ENCODE results near the gene PSAPL1.

DNA sequence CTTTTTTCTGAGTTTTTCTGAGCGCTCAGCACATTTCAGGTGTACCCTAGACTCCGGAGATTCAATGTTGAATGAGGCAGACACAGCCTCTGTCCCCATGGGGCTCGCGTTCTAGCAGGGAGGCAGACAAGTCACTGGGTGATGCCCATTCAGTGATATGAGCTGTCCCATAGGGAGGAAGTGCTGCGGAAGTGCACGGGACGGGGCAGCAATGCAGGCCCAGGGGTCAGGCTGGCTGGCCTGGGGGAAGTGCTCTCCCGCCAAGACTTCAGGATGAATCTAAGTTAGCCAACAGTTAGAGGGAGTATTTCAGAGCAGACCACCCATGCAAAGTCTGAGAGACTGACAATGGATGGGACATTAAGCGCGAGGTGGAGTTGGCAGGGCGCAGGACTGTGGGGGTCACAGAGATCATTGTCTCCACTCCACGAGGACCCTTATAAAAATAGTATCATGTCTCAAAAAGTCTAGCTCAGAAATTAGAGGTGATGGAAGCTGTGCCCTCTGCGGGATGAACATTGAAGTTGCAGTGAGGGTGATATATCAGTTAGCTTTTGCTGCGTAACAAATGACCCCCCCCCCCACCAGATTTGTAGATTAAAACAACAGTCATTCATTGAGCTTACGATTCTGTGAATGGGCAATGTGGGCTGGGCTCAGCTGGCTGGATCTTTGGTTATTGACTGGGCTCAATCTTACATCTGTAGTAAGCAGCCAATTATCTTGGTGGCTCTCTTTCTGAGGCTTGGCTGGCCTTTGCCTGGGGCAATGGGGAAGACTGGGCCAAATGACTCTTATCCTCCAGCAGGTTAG is 16.4 kb downstream of the PSAPL1 start:
- TF ChIP-seq NFIC (IDR thresholded peaks at IDR 0.05) (no peak), TAF1 (IDR thresholded peaks at IDR 0.05; ENCODE audit: low read depth) (no peak), EP300 (IDR thresholded peaks at IDR 0.05; ENCODE audit: borderline replicate concordance) (no peak), CEBPB (IDR thresholded peaks at IDR 0.05) (no peak), FOXM1 (IDR thresholded peaks at IDR 0.05; ENCODE audit: borderline replicate concordance, low read depth) (no peak), YY1 (IDR thresholded peaks at IDR 0.05; ENCODE audit: low read depth) (no peak)
- TF ChIP-seq, protein P1, sequence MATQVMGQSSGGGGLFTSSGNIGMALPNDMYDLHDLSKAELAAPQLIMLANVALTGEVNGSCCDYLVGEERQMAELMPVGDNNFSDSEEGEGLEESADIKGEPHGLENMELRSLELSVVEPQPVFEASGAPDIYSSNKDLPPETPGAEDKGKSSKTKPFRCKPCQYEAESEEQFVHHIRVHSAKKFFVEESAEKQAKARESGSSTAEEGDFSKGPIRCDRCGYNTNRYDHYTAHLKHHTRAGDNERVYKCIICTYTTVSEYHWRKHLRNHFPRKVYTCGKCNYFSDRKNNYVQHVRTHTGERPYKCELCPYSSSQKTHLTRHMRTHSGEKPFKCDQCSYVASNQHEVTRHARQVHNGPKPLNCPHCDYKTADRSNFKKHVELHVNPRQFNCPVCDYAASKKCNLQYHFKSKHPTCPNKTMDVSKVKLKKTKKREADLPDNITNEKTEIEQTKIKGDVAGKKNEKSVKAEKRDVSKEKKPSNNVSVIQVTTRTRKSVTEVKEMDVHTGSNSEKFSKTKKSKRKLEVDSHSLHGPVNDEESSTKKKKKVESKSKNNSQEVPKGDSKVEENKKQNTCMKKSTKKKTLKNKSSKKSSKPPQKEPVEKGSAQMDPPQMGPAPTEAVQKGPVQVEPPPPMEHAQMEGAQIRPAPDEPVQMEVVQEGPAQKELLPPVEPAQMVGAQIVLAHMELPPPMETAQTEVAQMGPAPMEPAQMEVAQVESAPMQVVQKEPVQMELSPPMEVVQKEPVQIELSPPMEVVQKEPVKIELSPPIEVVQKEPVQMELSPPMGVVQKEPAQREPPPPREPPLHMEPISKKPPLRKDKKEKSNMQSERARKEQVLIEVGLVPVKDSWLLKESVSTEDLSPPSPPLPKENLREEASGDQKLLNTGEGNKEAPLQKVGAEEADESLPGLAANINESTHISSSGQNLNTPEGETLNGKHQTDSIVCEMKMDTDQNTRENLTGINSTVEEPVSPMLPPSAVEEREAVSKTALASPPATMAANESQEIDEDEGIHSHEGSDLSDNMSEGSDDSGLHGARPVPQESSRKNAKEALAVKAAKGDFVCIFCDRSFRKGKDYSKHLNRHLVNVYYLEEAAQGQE (IDR thresholded peaks at IDR 0.05; ENCODE audit: low read depth): no peak
- TF ChIP-seq, protein P2, sequence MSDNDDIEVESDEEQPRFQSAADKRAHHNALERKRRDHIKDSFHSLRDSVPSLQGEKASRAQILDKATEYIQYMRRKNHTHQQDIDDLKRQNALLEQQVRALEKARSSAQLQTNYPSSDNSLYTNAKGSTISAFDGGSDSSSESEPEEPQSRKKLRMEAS (IDR thresholded peaks at IDR 0.05): no peak
